DMS153 (cell line): ENCODE data around the gene AASS.
A peak's percentile ranks its signal among the peaks of the same experiment; 100 is the strongest.

Experiments
- DNase-seq: peaks from one replicate; lab custom pipeline; 2025; lab: John Stamatoyannopoulos, UW

Gene AASS

DNA sequence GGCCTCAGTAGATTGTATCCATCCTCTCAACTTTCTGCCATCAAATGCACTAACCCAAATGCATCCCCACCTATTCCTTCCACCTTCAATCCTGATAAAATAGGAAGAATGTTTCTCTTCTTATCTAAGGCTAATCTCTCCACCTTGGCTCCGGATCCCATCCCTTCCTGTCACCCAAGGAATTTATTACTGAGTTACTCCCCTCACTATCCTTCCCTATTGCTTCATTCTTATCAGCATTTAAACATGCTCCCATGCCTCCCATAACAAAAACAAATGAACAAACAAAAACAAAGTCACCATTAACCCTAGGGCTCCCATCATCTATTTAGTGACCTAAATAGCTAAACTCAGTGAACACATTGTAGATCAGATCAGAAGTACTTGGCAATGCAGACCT is 25.3 kb downstream of the AASS start:
- no peak for DNase-seq

- DNase-seq: no peak
These were observed 41.0 kb downstream of the AASS start for GRCh38 chr7:122103064-122103463.

DNA sequence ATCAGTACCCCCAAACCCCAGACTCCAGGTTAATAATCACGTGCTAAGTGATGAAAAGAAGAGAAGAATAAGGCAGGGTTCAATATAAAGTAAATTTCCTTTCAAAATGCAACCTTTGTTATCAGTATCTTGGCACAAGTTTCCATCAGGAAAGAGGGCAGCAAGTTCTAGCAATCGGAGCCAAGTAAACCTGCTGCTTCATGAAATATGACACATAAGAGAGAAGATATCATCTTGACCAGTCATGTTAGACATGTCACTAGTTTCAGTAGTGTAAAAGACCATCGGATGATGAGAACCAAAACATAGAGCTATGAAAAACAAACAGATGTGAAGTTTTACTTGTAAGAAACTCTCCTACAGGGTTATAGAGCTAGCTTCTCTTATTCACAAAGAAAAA is 44.0 kb downstream of the AASS start:
- DNase-seq: no peak

DNA sequence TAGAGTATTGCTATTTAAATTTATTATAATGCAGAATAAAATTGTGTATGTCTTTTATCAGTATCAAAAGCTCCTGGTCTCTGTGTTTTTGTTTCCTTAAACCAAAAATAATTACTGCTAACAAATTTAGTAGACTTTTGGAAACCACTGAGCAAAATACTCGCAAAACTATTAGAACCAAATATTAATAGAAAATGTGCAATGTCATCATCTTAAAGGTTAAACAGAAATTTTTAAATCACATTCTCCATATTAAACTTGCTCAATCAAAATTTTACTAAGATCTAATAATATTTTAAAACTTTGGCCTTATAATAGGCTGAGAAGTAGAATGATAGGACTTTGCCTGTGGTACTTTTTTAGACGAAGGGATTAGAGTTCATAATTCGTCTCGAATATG is 48.4 kb downstream of the AASS start:
- DNase-seq: no peak

DNA sequence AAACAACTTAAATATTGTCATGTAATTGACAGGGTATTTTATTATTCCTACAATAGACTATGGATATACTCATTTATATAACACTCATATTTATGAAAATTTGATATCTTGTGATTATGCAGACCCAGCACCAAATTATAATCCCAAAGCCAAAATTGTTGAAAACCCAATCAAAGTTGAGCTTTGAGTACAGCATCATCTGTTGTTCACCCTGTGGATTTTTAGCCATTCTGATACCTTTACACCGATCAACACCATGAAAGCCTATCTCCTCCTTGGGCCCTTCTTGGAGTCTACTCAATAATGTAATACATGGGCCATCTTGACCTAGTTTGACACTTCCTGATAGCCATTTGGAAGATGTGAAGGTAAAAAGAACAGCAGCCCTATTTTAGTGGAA is 49.5 kb downstream of the AASS start:
- no peak for DNase-seq

- DNase-seq: peak; percentile 25
These were observed 50.9 kb downstream of the AASS start for GRCh38 chr7:122092964-122093797.

DNA sequence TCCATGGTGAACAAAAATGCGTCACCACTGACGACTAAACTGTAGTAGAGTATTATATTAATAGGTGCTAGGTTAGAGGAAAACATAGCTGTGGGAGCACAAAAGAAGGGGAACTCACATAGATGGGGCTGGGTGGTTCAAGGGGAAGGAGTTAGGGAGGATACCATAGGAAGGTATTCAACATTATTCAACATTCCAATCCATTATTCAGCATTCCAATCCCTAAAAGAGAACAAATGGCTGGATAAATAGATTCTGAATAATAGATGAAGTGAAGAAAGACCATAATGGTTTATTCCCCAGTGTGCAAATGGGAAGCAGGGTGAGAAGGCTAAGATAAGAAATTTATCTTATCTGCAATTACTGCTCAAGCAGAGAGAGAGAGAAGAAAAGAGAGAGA is 61.4 kb downstream of the AASS start:
- DNase-seq: no peak

- DNase-seq: no peak
These were observed 61.9 kb downstream of the AASS start for GRCh38 chr7:122082160-122082559.

DNA sequence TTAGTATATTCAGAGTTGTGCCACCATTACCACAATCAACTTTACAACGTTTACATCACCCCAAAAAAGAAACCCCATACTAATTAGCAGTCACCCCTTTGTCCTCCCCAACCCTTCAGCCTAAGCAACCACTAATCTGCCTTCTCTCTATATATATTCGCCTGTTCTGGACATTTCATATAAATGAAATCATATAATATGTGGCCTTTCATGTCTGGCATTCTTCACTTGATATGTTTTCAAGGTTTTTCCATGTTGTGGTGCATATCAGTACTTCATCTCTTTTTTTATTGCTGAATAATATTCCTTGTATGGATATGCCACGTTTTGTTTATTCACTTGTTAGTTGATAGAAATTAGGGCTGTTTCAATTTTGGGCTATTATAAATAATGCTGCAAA is 70.4 kb downstream of the AASS start:
- DNase-seq: no peak

DNA sequence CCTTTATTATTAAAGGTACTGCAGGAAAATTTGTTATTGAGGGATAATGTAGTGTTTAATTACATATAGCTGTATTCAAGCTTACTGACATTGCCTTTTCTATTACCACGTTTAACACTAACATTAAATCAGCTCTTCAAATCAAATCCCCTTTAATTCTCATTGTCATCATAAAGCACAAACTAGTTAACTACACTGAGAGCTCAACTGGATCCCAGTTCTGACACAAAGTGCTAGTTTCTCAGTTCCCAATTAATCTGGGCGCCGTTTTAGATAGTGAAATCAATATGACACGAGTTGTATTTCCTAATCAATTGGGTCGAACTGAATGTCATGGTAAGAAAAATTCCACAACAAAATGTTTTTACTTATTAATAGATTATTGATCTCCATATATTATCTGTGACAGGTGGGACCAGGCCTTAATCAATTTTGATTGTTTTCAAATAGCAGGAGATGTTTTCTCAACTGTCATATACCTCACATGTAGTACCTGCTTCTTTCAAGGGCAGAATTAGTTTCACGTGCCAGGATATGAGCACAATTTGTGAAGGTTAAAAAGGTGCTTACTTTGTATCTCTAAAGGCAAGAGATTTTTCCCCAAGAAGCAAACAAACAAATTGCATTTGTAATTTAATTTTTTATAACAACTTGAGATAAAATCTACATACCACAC is 71.0 kb downstream of the AASS start:
- DNase-seq: no peak

DNA sequence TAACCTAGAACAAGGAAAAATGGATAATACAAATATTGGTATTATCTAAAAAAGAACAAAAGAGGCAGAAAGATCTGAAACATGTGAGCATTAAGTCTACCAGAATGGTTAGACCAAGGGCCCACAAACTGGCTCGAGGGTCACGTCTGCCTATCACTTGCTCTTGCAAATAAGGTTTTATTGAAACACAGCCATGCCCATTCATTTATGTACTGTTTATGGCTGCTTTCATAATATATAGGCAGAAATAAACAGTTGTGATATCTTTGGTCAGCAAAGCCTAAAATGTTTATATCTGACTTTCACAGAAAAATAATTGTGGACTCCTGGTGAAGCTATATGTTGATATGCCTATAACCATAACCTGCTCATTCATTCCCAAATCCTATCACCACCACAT is 71.8 kb downstream of the AASS start:
- DNase-seq: no peak

DNA sequence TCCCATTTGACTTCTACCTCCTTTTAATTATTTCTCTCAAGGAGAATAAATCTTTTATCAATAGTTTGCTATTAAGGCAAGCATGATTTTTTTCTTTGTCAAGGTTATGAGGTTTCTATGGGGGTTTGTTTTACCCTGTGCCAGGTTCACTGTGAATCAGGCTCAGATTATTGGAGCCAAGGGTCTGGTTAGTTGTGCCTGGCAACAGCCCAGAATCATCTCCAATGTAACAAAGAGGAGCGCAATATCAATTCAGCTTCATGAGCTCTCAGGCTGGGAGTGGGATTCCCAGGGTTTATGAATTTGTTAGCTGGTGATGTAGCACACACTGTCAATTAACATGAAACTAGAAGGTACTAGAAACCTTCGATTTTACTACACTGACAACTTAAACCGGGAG is 73.2 kb downstream of the AASS start:
- no peak for DNase-seq

GRCh38 chr7:122070062-122070461 is 74.0 kb downstream of the AASS start:
- no peak for DNase-seq

DNA sequence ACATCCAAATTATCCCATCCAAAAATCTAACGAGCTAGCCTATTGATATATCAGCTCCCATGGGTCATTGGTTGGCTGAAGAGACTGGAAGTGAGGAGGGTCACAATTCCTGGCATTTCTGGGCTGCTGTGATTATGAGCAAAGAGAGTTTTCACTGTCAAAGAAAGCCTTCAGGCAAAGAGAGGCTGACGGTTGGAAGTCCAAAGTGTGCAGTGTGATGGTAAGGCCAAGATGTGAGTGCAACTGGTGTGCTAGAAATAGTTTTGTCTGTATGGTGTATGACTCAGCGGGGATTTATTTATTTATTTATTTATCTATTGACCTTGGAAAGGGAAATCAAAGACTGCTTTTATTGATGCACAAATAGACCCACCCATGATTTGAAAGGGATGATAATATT is 75.0 kb downstream of the AASS start:
- no peak for DNase-seq

DNA sequence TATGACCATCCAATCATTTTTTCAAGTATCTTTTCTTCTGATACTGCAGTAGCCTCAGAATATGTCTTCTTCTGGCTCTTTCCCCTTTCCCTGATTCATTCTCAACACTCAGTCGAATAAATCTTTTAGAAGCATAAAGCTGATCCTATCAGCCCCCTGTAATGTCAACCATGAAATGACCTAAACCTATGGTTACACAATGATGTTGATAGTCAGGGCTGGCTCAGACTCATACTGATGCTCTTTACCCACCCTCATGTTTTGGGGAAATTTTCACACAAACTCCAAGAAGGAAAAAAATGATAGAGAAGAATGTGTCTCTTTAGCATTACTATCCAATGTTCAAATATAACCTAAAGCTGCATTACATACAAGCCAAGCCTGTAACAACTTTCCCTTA is 76.0 kb downstream of the AASS start:
- no peak for DNase-seq

- no peak for DNase-seq
These were observed 77.0 kb downstream of the AASS start for GRCh38 chr7:122067077-122067476.

GRCh38 chr7:122064971-122065370 is 79.1 kb downstream of the AASS start:
- DNase-seq: no peak

DNA sequence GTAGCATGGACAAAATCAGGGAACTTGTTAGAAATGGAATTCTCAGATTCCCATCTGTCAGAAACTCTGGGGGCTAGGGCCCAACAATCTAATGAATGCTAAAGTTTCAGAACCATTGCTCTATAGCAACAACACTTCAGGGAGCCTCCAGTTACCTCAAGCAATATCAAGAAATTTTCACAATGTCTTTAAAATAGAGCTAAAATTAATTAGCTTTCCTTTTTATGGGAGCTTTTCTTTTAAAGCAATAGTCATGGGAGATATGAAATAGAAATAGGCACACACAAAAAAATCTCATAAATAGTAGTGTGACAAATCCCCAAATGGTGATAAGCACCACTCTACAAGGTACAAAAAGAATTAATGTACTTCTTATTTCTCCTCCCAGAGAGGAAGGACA is 80.9 kb downstream of the AASS start:
- no peak for DNase-seq

DNA sequence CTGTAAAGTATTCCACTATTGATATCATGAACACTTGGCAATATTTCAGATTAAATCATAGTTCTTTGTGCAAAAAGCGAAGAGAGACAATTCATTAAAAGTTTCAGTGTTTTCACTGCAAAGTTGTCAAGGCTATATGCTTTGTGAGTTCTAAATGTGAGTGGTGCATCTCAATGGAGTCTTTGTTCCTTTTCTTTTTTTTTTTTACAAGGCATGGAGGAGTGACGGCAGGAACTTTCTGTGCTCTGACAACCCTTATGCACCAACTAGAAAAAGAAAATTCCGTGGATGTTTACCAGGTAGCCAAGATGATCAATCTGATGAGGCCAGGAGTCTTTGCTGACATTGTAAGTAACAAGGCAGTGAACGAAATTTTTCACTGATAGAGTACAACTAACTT is 84.5 kb downstream of the AASS start:
- DNase-seq: no peak

DNA sequence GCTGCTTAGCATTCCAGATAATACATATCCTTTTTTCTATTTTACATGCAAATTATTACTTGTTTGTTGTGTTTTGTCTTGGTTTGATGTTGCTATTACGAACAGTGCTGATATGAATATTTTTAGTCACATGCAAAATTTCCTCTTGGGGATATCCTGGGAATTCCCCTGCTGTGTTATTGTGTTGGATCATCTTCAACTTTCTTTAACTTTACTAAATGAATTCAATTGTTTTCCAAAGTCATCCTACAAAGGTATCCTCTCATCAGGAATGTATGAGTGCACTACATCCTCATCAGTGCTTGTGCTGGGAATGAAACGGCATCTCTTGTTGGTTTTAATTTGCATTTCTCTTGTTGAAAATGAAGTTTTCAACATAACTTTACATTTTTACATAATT is 87.1 kb downstream of the AASS start:
- no peak for DNase-seq

DNA sequence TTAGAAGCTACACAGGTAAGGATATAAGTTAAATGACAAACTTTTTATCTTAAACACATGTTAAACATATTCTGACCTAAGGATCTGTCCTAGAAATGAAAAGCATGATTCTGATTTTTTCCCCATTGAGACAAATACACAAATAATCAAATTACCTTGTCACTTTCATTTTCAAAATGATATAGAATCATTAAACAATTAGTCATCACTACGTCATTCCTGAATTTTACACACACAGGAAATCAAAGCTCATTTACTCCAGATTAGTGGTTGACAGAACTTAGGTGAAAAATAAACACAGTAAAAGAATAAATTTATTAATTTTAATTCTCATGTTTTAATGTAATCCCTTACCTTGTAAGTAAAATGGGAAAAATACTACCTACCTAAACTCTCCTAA is 89.0 kb downstream of the AASS start:
- no peak for DNase-seq

DNA sequence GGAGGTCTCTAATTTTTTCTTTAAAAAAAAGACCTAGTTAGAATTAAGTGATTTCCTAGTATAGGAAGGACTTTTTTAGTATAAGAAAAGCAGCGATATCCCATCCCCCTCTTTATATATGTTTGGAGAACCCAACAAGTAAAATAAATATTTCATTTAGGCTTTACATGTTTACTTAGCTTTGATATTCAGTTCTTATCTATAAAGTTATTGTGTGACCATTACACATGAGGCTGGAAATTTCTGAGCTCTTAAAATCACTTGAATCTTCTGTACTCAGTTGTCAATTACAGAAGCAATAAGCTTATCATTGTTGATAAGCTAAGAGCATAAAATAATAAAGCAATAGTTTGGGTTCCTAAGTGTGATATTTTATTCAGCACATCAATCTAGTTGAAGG is 89.7 kb downstream of the AASS start:
- no peak for DNase-seq

- DNase-seq: no peak
These were observed 97.6 kb downstream of the AASS start for GRCh38 chr7:122046402-122046801.

GRCh38 chr7:122040147-122040546 is 103.9 kb downstream of the AASS start:
- DNase-seq: no peak
